Tibial nerve (tissue), 4 donors: Measurements from ENCODE around the gene TMC6. TPM values are rescaled to one million over a fixed set of nuclear protein-coding genes. Genes with fewer than 3 reads are reported as not detected.

Experiments used
- DNase-seq, 2 donors: peaks; one replicate each; pipeline ENCODE4 v3.0.0-alpha.2; 2019; ENCODE audit warnings: low spot score in 2 of 2
- H3K27ac ChIP-seq, 4 donors: fragments of 200-600 bp; sonication (generic) in 3 of 4; one replicate each; pipeline ENCODE4 v1.5.1; 2017 to 2019; ENCODE audit warnings: mild to moderate bottlenecking in 1 of 4
- H3K27me3 ChIP-seq, 2 donors: fragments of 200-600 bp; sonication (generic) in 1 of 2; one replicate each; pipeline versions ENCODE4 v1.5.1 to v1.6.0; 2017 to 2019
- H3K36me3 ChIP-seq, 3 donors: fragments of 200-600 bp; sonication (generic); one replicate each; pipeline ENCODE4 v1.5.1; 2018 to 2019
- H3K4me1 ChIP-seq, 4 donors: fragments of 200-600 bp; sonication (generic) in 3 of 4; one replicate each; pipeline ENCODE4 v1.5.1; 2017 to 2019
- H3K4me3 ChIP-seq, 4 donors: fragments of 200-600 bp; sonication (generic) in 3 of 4; one replicate each; pipeline ENCODE4 v1.5.1; 2017 to 2019; ENCODE audit warnings: mild to moderate bottlenecking in 1 of 4, moderate library complexity in 1 of 4
- H3K9me3 ChIP-seq, 4 donors: fragments of 200-600 bp; sonication (generic) in 3 of 4; one replicate each; pipeline ENCODE4 v1.5.1; 2017 to 2019
- EP300 ChIP-seq, 2 donors: sonication (generic); formaldehyde crosslinking; IDR thresholded peaks; one replicate each; pipeline ENCODE4 v1.6.1; 2017; ENCODE audit warnings: antibody characterized with exemption in 2 of 2, mild to moderate bottlenecking in 1 of 2
- POLR2A ChIP-seq, 2 donors: fragments of 450-650 bp; IDR thresholded peaks; one replicate each; pipeline ENCODE4 v1.6.1; 2017; ENCODE audit warnings: antibody characterized with exemption in 2 of 2, mild to moderate bottlenecking in 2 of 2, moderate library complexity in 2 of 2
- WGBS, 2 donors: methylation state at CpG; one replicate each; pipeline ENCODE4 v1.1.5; 2018; 5-methylcytosine and 5-hydroxymethylcytosine counted together
- total RNA-seq, 4 donors: library from RNA; depleted of rRNA; stranded (reverse); fragments of >200 nt; gene quantifications; one replicate each; pipeline ENCODE4 v1.1.0, GENCODE V29; 2016
- TF ChIP-seq, protein P1 (sequence below), 5 experiments: fragments of 200-600 bp in 3 of 5; fragments of 450-650 bp in 2 of 5; sonication (generic) in 3 of 5; IDR thresholded peaks; one replicate each; pipeline ENCODE4 v1.5.1; 2016 to 2019; ENCODE audit warnings: antibody characterized with exemption in 5 of 5, mild to moderate bottlenecking in 3 of 5, moderate library complexity in 2 of 5

TMC6 gene
- total RNA-seq, 4 donors from 2014 or later = 43.3 to 94.5 (median 52.2) TPM

DNA sequence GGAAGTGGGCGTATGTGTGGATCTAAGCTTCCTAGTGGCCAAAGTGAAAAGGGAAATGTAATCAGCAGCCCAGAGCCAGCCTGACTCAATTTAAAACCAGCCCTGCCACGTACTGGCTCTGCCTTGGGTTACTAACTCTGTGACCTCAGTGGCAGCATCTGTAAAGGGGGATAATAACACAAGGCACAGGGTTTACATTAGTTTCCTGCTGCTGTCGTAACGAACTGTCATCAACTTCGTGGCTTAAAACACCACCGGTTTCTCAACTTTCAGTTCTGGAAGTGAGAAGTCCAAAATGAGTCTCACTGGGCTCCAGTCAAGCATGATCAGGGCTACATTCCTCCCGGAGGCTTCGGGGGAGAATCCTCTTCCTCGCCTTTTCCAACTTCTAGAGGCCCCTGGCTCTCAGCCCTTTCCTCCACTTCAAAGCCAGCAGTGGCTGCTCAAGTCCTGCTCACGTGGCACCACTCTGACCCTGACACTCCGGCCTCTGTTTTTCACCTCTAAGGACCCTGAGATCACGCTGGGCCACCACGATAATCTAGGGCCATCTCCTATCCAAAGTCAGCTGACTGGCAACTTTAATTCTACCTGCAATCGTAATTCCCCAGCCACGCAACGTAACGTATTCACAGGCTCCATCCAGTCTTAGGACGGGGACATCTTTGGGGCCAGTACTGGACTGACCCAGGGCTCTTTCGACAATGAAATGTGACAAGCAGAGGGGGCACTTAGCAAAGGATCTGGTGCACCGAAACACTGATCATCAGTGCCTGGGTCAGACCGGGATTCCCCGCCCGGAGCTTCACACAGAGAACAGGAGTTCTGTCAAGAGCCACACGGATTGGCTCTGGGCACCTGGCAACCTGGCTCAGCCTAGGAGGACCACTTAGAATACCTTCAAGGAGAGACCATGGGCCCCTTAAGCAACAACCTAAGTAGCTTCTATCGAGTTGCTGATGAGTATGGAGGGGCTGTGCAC lies 14.5 kb downstream of the TMC6 start:
- no peak for DNase-seq

DNA sequence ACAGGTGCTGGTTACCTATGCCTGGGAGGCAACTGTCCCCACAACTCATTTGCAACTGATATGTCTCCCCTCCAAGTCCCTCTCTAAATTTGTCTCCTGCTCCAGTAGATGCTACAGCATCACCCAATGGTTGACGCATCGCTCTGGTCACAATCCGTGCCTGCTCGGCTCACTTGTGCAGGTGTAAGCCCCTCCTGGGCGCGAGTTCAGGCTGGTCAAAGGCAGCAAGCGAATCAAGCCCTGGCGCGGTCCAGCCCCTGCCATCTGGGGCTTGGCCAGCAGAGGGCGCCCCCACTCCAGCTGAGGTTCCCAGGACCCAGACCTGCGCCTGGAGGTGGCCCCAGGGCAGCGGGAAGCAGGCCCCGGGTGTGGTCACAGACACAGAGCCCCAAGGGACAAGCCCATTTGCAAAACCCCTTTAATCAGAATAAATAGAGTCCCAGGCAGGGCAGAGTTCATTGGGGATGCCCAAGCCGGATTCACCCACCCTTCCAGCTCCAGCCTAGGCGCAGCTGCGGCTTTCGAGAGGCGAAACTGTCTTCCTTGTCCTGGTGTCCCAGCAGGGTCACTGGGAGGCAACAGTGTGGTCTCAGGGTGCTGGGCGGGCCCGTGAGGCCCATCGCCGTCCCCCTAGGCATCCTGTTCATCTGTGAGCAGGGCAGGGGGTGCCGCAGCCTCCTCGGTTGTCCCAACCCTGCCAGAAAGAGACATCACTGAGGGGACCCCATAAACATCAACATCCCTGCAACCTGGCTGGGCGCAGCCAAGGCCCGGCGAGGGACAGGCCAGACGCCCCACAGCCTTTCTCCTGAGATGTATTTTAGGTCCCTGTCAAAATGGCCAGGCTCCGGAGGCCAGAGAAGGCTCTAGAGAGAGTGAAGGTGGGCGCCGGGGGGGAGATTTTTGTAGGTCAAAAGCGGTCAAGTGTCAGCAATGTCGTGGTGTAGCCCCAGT lies 15.8 kb downstream of the TMC6 start:
- H3K4me1 ChIP-seq = peaks cover 0 to 72% (median 17%) of the 10 kb centered on the region in 4 donors
- peak; percentile 60 to 67 for DNase-seq
- WGBS, 2 donors = 56 to 82% methylated on average over 9 to 31 of the region's 33 CpGs
- H3K27ac ChIP-seq = peak overlapping the region in 2 of 4 donors; percentile 86 to 87
- H3K27me3 ChIP-seq = no peaks in the 10 kb centered on the region
- H3K36me3 ChIP-seq = peaks cover 0 to 75% (median 0%) of the 10 kb centered on the region in 3 donors
- TF ChIP-seq, protein P1, sequence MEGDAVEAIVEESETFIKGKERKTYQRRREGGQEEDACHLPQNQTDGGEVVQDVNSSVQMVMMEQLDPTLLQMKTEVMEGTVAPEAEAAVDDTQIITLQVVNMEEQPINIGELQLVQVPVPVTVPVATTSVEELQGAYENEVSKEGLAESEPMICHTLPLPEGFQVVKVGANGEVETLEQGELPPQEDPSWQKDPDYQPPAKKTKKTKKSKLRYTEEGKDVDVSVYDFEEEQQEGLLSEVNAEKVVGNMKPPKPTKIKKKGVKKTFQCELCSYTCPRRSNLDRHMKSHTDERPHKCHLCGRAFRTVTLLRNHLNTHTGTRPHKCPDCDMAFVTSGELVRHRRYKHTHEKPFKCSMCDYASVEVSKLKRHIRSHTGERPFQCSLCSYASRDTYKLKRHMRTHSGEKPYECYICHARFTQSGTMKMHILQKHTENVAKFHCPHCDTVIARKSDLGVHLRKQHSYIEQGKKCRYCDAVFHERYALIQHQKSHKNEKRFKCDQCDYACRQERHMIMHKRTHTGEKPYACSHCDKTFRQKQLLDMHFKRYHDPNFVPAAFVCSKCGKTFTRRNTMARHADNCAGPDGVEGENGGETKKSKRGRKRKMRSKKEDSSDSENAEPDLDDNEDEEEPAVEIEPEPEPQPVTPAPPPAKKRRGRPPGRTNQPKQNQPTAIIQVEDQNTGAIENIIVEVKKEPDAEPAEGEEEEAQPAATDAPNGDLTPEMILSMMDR (IDR thresholded peaks at IDR 0.05) = peak; percentile 98 to 99 (median 99)
- TF ChIP-seq POLR2A (IDR thresholded peaks at IDR 0.05) = no peak
- TF ChIP-seq EP300 (IDR thresholded peaks at IDR 0.05) = no peak
- no peak overlapping the region for H3K4me3 ChIP-seq
- no peaks in the 10 kb centered on the region for H3K9me3 ChIP-seq

More for the DNA sequence above, 14.5 kb downstream of the TMC6 start:
- WGBS, 2 donors = 83 to 85% methylated on average over 23 to 25 of the region's 25 CpGs
- Histone ChIP-seq H3K4me3 (no peak overlapping the region), H3K9me3 (no peaks in the 10 kb centered on the region), H3K4me1 (peaks cover 0 to 62% (median 17%) of the 10 kb centered on the region in 4 donors), H3K27ac (peak overlapping the region; percentile 36 to 87 (median 76)), H3K27me3 (no peaks in the 10 kb centered on the region), H3K36me3 (peaks cover 0 to 71% (median 4%) of the 10 kb centered on the region in 3 donors)
- no peak for TF ChIP-seq EP300 (IDR thresholded peaks at IDR 0.05)
- no peak for TF ChIP-seq POLR2A (IDR thresholded peaks at IDR 0.05)
- TF ChIP-seq, protein P1 (IDR thresholded peaks at IDR 0.05) = no peak

DNA sequence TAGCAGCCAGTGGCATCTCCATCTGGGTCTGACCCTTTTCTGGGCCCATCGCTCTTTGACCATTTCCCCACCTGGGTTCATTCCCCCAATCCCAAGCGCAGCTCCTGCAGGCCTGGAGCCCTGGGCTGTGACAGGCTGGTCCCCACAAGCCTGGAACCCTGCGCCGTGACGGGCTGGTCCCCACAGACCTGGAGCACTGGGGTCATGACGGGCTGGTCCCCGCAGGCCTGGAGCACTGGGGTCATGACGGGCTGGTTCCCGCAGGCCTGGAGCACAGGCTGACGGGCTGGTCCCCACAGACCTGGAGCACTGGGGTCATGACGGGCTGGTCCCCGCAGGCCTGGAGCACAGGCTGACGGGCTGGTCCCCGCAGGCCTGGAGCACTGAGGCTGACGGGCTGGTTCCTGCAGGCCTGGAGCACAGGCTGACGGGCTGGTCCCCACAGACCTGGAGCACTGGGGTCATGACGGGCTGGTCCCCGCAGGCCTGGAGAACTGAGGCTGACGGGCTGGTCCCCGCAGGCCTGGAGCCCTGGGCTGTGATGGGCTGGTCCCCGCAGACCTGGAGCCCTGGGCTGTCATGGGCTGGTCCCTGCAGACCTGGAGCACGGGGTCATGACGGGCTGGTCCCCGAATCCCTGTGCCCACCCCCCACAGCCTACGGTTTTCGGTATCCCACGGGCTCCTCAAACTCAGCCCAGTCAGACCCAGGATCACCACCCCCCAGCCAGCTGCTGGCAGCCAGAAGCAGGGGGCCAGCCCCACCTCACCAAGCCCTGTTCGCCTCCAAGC lies 16.6 kb downstream of the TMC6 start:
- H3K36me3 ChIP-seq = peaks cover 0 to 79% (median 0%) of the 10 kb centered on the region in 3 donors
- TF ChIP-seq POLR2A (IDR thresholded peaks at IDR 0.05) = no peak
- TF ChIP-seq, protein P1 (IDR thresholded peaks at IDR 0.05) = no peak
- no peak for TF ChIP-seq EP300 (IDR thresholded peaks at IDR 0.05)
- H3K27ac ChIP-seq = peak overlapping the region in 1 of 4 donors; percentile 87
- no peak for DNase-seq
- 87 to 88% methylated on average over 16 to 22 of the region's 28 CpGs for WGBS, 2 donors
- peaks cover 0 to 70% (median 16%) of the 10 kb centered on the region in 4 donors for H3K4me1 ChIP-seq
- H3K27me3 ChIP-seq = no peaks in the 10 kb centered on the region
- no peak overlapping the region for H3K4me3 ChIP-seq
- H3K9me3 ChIP-seq = no peaks in the 10 kb centered on the region

DNA sequence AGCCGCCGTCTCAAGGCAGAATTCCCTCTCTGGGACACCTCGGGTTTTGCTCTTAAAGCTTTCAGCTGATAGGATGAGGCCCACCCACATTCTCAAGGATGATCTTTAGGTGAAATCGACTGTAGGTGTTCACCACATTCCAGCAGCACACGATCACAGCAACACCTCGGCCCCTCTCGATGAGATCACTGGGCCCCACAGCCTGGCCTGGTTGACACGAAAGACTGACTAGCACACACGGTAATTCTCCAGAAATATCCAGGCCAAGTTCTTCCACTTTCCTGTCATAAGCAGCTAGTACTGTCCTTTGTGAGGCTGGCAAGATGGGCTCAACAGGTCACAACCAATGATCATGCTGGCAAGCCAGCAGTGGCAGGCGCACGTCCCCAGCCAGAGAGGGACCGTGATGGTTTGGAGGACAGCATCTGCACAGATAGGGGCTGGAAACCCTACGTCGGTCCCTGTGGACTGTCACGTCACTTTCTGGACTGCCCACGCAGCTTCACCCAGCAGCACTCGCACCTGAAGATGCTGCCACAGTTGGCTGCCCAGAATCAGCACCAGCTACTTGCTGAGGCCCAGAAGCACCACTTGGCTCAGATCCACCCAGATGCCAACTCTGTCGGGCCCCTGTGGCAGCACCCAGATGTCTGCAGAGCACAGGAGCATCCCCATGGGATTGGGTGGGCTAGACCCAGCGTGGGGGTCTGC lies 17.4 kb downstream of the TMC6 start:
- Histone ChIP-seq H3K4me1 (peaks cover 0 to 70% (median 16%) of the 10 kb centered on the region in 4 donors), H3K9me3 (no peaks in the 10 kb centered on the region), H3K36me3 (peaks cover 0 to 73% (median 0%) of the 10 kb centered on the region in 3 donors), H3K4me3 (no peak overlapping the region), H3K27me3 (no peaks in the 10 kb centered on the region), H3K27ac (peak overlapping the region in 1 of 4 donors; percentile 87)
- whole genome bisulfite sequencing, 2 donors = 73 to 85% methylated on average over 11 to 16 of the region's 19 CpGs
- no peak for DNase-seq
- no peak for TF ChIP-seq POLR2A (IDR thresholded peaks at IDR 0.05)
- TF ChIP-seq, protein P1 (IDR thresholded peaks at IDR 0.05) = no peak
- no peak for TF ChIP-seq EP300 (IDR thresholded peaks at IDR 0.05)
